Colonic mucosa (tissue), 4 donors: ENCODE measurements around the gene ARSJ. TPM values are rescaled to one million over a fixed set of nuclear protein-coding genes. Genes with fewer than 3 reads are reported as not detected.

Source experiments
- DNase-seq: peaks from one replicate; pipeline ENCODE4 v3.0.0-alpha.2; 2020
- H3K27ac ChIP-seq: fragments of 200-600 bp; one replicate; pipeline ENCODE4 v1.8.0; 2021
- H3K27me3 ChIP-seq: fragments of 200-600 bp; one replicate; pipeline ENCODE4 v1.8.0; 2021
- H3K36me3 ChIP-seq: fragments of 200-600 bp; one replicate; pipeline ENCODE4 v1.8.0; 2021
- H3K4me1 ChIP-seq: fragments of 200-600 bp; one replicate; pipeline ENCODE4 v1.8.0; 2021; ENCODE audit warnings: mild to moderate bottlenecking
- H3K4me3 ChIP-seq: fragments of 200-600 bp; one replicate; pipeline ENCODE4 v1.8.0; 2021
- H3K9ac ChIP-seq, 2 donors: one replicate each; pipeline ENCODE4 v1.7.0; 2013; ENCODE audit warnings: control low read depth in 2 of 2, low read depth in 2 of 2, low read length in 2 of 2
- H3K9me3 ChIP-seq: fragments of 200-600 bp; one replicate; pipeline ENCODE4 v1.8.0; 2021
- intact Hi-C: fragments of 100-400 bp; cut with DNase I; formaldehyde crosslinking; loops from one replicate; pipeline ENCODE4 v1.14.1; 2022
- total RNA-seq, 2 donors: library from RNA; stranded (reverse); fragmentation: NEBNext Ultra II Directional in 1 of 2; extraction: Animal tissue kit (Norgen Biotek cat#: 25700) in 1 of 2; gene quantifications; one replicate each; pipeline ENCODE4 v1.2.1, GENCODE V29; 2021
- TF ChIP-seq, protein P1 (sequence below): fragments of 200-600 bp; IDR thresholded peaks from one replicate; pipeline ENCODE4 v1.8.0; 2022; ENCODE audit warnings: antibody characterized with exemption, mild to moderate bottlenecking
- donor health status: healthy.
- donor health status: DM: no; HTN: no; CAD: no.
- donor health status: DM: no; HTN: no; CAD: no.

ARSJ gene
- total RNA-seq, 2 donors from 2014 or later: 4.7 to 8.4 TPM

DNA sequence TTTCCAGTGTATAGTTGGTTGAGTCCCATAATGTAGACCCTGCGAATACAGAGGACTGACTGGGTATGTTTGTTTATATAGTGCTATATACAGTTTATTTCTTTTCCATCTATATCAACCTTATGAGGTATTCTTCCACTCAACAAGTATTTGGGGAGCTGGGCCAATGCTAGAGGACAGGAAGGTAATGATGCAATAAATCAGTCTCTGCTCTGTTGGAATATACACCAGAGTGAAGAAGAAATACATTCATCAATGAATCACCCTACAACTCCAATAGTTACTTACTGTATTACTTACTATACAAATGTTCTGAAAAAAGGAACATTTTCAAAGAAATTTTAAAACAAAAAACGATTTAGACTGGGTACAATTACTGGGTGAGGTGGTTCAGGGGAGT, 2.1 kb upstream of the ARSJ start:
- Histone ChIP-seq H3K36me3 (no peaks in the 10 kb centered on the region), H3K4me1 (no peaks in the 10 kb centered on the region), H3K9me3 (no peaks in the 10 kb centered on the region), H3K27me3 (no peaks in the 10 kb centered on the region), H3K4me3 (no peak overlapping the region), H3K9ac (no peak overlapping the region), H3K27ac (no peak overlapping the region)
- DNase-seq: no peak
- intact Hi-C loops: no loop called here
- TF ChIP-seq, protein P1, sequence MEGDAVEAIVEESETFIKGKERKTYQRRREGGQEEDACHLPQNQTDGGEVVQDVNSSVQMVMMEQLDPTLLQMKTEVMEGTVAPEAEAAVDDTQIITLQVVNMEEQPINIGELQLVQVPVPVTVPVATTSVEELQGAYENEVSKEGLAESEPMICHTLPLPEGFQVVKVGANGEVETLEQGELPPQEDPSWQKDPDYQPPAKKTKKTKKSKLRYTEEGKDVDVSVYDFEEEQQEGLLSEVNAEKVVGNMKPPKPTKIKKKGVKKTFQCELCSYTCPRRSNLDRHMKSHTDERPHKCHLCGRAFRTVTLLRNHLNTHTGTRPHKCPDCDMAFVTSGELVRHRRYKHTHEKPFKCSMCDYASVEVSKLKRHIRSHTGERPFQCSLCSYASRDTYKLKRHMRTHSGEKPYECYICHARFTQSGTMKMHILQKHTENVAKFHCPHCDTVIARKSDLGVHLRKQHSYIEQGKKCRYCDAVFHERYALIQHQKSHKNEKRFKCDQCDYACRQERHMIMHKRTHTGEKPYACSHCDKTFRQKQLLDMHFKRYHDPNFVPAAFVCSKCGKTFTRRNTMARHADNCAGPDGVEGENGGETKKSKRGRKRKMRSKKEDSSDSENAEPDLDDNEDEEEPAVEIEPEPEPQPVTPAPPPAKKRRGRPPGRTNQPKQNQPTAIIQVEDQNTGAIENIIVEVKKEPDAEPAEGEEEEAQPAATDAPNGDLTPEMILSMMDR: no peak

DNA sequence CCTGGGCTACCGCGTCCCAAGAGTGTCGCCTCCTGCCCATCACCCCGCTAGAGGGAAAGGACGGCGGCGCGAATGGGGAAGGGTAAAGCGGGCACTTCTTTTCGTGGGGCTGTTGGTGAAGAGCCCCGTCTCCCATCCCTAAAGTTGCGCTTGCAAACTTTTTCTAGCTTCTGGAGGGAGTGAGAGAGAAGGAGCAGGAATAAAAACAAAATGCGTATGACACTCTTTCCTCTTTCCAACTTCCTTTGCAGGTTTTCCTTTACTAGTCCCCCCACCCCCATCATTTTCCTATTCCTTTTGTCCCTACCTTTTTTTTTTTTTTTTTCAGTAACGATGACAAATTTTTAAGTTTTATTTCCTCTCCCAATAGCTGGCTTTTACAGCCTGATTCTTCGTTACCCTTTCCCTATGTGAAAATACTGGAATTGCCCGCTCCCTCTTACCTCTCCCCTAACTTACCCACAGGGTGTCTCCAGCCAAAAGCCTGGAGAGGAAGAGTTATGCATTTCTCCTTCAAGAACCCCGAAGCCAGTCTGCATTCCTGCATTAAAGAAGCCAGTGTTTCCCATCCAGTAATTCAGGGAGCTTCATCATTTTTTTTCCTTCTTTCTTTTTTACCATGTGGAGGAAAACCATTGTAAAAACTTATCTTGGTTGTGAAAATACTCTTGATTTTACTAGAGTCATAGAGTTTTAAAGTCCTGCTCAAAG, 613 bp upstream of the ARSJ start:
- no peak for DNase-seq
- Histone ChIP-seq H3K4me1 (no peaks in the 10 kb centered on the region), H3K27me3 (no peaks in the 10 kb centered on the region), H3K9me3 (no peaks in the 10 kb centered on the region), H3K36me3 (no peaks in the 10 kb centered on the region), H3K27ac (peak overlapping the region; percentile 71), H3K4me3 (peak overlapping the region; percentile 68), H3K9ac (peak overlapping the region; percentile 57 to 79)
- intact Hi-C loops: no loop called here
- TF ChIP-seq, protein P1: no peak

DNA sequence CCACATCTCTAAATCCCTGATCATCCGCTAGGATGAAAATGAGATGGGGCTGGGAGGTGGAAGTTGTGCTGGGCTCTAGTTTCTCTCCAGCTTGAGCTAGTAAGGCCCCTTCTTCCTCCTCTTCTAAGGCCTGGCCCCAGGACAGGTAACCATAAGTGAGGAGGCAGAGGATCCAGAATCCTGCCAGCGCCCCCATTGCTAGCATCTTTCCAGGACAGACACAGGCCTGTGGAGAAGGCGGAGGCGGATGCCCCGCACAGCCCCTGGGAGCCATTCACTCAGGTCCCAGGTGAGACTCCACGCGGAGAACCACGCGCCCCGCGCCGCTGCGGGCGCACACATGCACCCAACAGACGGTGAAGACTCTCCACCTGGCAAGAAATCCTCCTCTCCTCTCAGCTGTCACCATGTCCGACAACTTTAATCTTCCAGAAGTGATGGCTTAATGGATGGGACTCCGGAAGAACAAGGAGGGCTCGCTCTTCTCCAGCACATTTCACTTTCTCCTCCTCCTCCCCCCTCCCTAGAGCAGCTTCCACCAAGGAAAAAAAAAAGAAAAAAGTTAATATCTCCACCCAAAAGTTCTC, 793 bp downstream of the ARSJ start:
- H3K27ac ChIP-seq: peak overlapping the region; percentile 71
- H3K4me3 ChIP-seq: peak overlapping the region; percentile 68
- no peaks in the 10 kb centered on the region for H3K9me3 ChIP-seq
- peak overlapping the region; percentile 57 to 79 for H3K9ac ChIP-seq
- intact Hi-C loops: no loop called here
- TF ChIP-seq, protein P1: no peak
- no peaks in the 10 kb centered on the region for H3K27me3 ChIP-seq
- no peak for DNase-seq
- H3K4me1 ChIP-seq: no peaks in the 10 kb centered on the region
- H3K36me3 ChIP-seq: no peaks in the 10 kb centered on the region

DNA sequence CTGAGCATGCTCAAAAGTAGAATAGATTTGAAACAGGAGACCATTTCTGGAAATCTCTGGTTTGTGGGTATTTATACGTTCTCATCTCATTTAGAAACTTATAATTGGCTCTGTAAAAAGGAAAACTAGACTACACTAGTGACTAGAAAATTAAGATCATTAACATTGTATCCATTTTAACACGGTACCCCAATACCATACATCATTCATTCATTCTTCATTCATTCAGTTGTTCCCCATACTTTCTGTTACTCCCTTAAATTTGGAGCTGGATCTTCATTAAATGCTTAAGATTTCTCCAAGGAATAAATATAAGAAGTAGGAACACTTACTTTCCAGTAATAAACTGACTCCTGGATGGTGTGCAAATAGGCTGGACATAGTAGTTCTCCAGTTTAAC, 1.3 kb downstream of the ARSJ start:
- H3K27me3 ChIP-seq: no peaks in the 10 kb centered on the region
- no peaks in the 10 kb centered on the region for H3K4me1 ChIP-seq
- peak overlapping the region; percentile 68 for H3K4me3 ChIP-seq
- H3K27ac ChIP-seq: peak overlapping the region; percentile 71
- intact Hi-C loops: no loop called here
- DNase-seq: no peak
- TF ChIP-seq, protein P1: no peak
- H3K36me3 ChIP-seq: no peaks in the 10 kb centered on the region
- H3K9me3 ChIP-seq: no peaks in the 10 kb centered on the region
- no peak overlapping the region for H3K9ac ChIP-seq

DNA sequence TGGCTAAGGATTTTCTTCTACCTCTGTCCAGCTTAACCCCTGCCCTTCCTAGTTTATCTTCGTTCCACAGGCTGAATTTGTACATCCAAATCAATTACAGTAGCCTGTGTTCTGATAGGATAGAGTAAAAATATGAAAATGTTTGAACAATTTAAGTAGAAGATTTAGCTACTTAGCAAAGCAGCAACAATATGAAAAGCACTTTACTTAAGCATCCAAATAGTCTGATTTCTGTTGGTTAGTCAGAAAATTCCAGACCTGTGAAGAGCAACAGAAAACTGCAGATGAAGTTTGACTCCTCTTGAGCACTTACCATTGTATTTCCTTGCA, 2.0 kb downstream of the ARSJ start:
- Histone ChIP-seq H3K27me3 (no peaks in the 10 kb centered on the region), H3K9ac (no peak overlapping the region), H3K27ac (peak overlapping the region; percentile 8), H3K36me3 (no peaks in the 10 kb centered on the region), H3K4me1 (no peaks in the 10 kb centered on the region), H3K4me3 (no peak overlapping the region), H3K9me3 (no peaks in the 10 kb centered on the region)
- DNase-seq: no peak
- TF ChIP-seq, protein P1: no peak
- intact Hi-C loops: no loop called here
